HCT116 (cell line): ENCODE measurements around the gene ENKD1. TPM values are rescaled to one million over a fixed set of nuclear protein-coding genes. Genes with fewer than 3 reads are reported as not detected.

ENCODE experiments used
- ATAC-seq: fragments of 200-7000 bp; cut with Tn5 transposase; 2 replicates; pipeline ENCODE4 v1.9.1; 2020; ENCODE audit warnings: mild to moderate bottlenecking, moderate library complexity
- BruUV-seq: library from RNA; stranded (reverse); fragments of 400-500 nt; replicated peaks from 2 replicates; lab custom pipeline; 2021; lab: Mats Ljungman, UMichigan
- CTCF ChIA-PET: fragments of 300-600 bp; sonication (Branson Sonifier 250); formaldehyde crosslinking; loops from one replicate; lab custom pipeline; 2021; ENCODE audit warnings: antibody characterized with exemption; lab: Charles Lee
- POLR2A ChIA-PET: fragments of 300-600, 350-600 bp; sonication (Branson Sonifier 250); formaldehyde crosslinking; loops from one replicate; lab custom pipeline; 2021; ENCODE audit warnings: antibody characterized with exemption; lab: Charles Lee
- RAD21 ChIA-PET, 2 experiments: fragments of 300-600 bp; sonication (Branson Sonifier 250); formaldehyde crosslinking; loops; one replicate each; lab custom pipeline; 2023; ENCODE audit warnings: low total read pairs in 2 of 2; ENCODE audit not compliant: uncharacterized antibody in 2 of 2, unreplicated experiment in 2 of 2, low non-redundant PET in 1 of 2; lab: Charles Lee
- DNase-seq: peaks from one replicate; pipeline ENCODE4 v3.0.0-alpha.2; 2010; ENCODE audit warnings: low read depth, low spot score
- H2AFZ ChIP-seq: fragments of 200-600 bp; shearing (Covaris generic), sonication (generic); 2 replicates; pipeline ENCODE4 v1.6.1; 2017; ENCODE audit warnings: low read depth, mixed run types, mixed read lengths, antibody characterized with exemption, low read length; ENCODE audit not compliant: poor library complexity, severe bottlenecking
- H3K27ac ChIP-seq: 2 replicates; pipeline ENCODE4 v1.5.1; 2012; ENCODE audit warnings: low read depth, low read length
- H3K27me3 ChIP-seq: fragments of 200-600 bp; sonication (generic); 2 replicates; pipeline ENCODE4 v1.6.1; 2016; ENCODE audit warnings: mixed run types, low read length, mixed read lengths; ENCODE audit not compliant: insufficient read depth
- H3K36me3 ChIP-seq, 2 experiments: fragments of 200-500 bp in 1 of 2; fragments of 200-600 bp in 1 of 2; sonication (Bioruptor generic) in 1 of 2; sonication (generic) in 1 of 2; 2 replicates each; pipeline versions ENCODE4 v1.5.1 to v1.6.1; 2014 to 2016; ENCODE audit warnings: low read length in 2 of 2, inconsistent platforms in 1 of 2, mixed read lengths in 1 of 2, mixed run types in 1 of 2; ENCODE audit not compliant: insufficient read depth in 2 of 2, control insufficient read depth in 1 of 2
- H3K4me1 ChIP-seq, 2 experiments: fragments of 200-600 bp in 1 of 2; sonication (generic) in 1 of 2; 2 replicates each; pipeline versions ENCODE4 v1.5.1 to v1.6.1; 2012 to 2017; ENCODE audit warnings: low read length in 2 of 2, inconsistent platforms in 1 of 2, mild to moderate bottlenecking in 1 of 2, mixed read lengths in 1 of 2, mixed run types in 1 of 2, moderate library complexity in 1 of 2; ENCODE audit not compliant: insufficient read depth in 2 of 2, control insufficient read depth in 1 of 2
- H3K4me2 ChIP-seq: fragments of 200-600 bp; sonication (generic); 2 replicates; pipeline ENCODE4 v1.6.1; 2017; ENCODE audit warnings: mixed run types, low read length, mixed read lengths
- H3K4me3 ChIP-seq, 2 experiments: fragments of 200-600 bp in 1 of 2; sonication (generic) in 1 of 2; replicated peaks in 1 of 2; 2 replicates each; pipeline ENCODE4 v1.5.1; 2011 to 2016; ENCODE audit warnings: low read length in 2 of 2, control low read depth in 1 of 2, low read depth in 1 of 2, mild to moderate bottlenecking in 1 of 2, mixed read lengths in 1 of 2, mixed run types in 1 of 2
- H3K79me2 ChIP-seq: fragments of 200-600 bp; sonication (generic); 2 replicates; pipeline ENCODE4 v1.6.1; 2017; ENCODE audit warnings: mild to moderate bottlenecking, mixed run types, low read length, moderate library complexity, mixed read lengths; ENCODE audit not compliant: insufficient read depth
- H3K9ac ChIP-seq: fragments of 200-600 bp; sonication (generic); 2 replicates; pipeline ENCODE4 v1.6.1; 2016; ENCODE audit warnings: low read length, mixed read lengths
- H3K9me2 ChIP-seq: fragments of 200-600 bp; sonication (generic), shearing (Covaris generic); 2 replicates; pipeline ENCODE4 v1.6.1; 2017; ENCODE audit warnings: mixed run types, mild to moderate bottlenecking, moderate library complexity; ENCODE audit not compliant: insufficient read depth
- H3K9me3 ChIP-seq, 2 experiments: fragments of 200-500 bp in 1 of 2; fragments of 200-600 bp in 1 of 2; sonication (Bioruptor generic) in 1 of 2; sonication (generic) in 1 of 2; 2 replicates each; pipeline ENCODE4 v1.6.1; 2014 to 2017; ENCODE audit warnings: low read length in 2 of 2, mixed read lengths in 2 of 2, inconsistent platforms in 1 of 2, low read depth in 1 of 2, mild to moderate bottlenecking in 1 of 2, mixed run types in 1 of 2, moderate library complexity in 1 of 2; ENCODE audit not compliant: control insufficient read depth in 1 of 2, insufficient read depth in 1 of 2
- H4K20me1 ChIP-seq: fragments of 200-600 bp; sonication (generic), shearing (Covaris generic); 2 replicates; pipeline ENCODE4 v1.6.1; 2017; ENCODE audit warnings: mixed run types, mild to moderate bottlenecking, moderate library complexity; ENCODE audit not compliant: insufficient read depth
- ATF3 ChIP-seq: IDR thresholded peaks from 2 replicates; pipeline ENCODE4 v1.6.1; 2012
- CBX3 ChIP-seq: IDR thresholded peaks from 2 replicates; pipeline ENCODE4 v1.6.1; 2012; ENCODE audit warnings: low read depth
- CEBPB ChIP-seq: IDR thresholded peaks from 2 replicates; pipeline ENCODE4 v1.6.1; 2012; ENCODE audit warnings: low read depth
- EGR1 ChIP-seq: IDR thresholded peaks from 2 replicates; pipeline ENCODE4 v1.6.1; 2012; ENCODE audit warnings: low read depth
- EZH2phosphoT487 ChIP-seq: fragments of 200-600 bp; IDR thresholded peaks from 2 replicates; pipeline ENCODE4 v1.6.1; 2018; ENCODE audit warnings: antibody characterized with exemption, borderline replicate concordance
- JUND ChIP-seq: IDR thresholded peaks from 2 replicates; pipeline ENCODE4 v1.6.1; 2012
- RAD21 ChIP-seq: IDR thresholded peaks from 2 replicates; pipeline ENCODE4 v1.6.1; 2012; ENCODE audit warnings: low read depth, mild to moderate bottlenecking
- REST ChIP-seq: IDR thresholded peaks from 2 replicates; pipeline ENCODE4 v1.6.1; 2012; ENCODE audit warnings: low read depth
- SIN3A ChIP-seq: IDR thresholded peaks from 2 replicates; pipeline ENCODE4 v1.6.1; 2012; ENCODE audit warnings: low read depth
- SP1 ChIP-seq: IDR thresholded peaks from 2 replicates; pipeline ENCODE4 v1.6.1; 2012; ENCODE audit warnings: low read depth
- TCF7L2 ChIP-seq: IDR thresholded peaks from 2 replicates; pipeline ENCODE4 v1.7.0; 2011; ENCODE audit warnings: borderline replicate concordance, inconsistent platforms; ENCODE audit not compliant: insufficient read depth, insufficient read length; ENCODE audit errors: extremely low read depth
- intact Hi-C: fragments of 100-400 bp; cut with micrococcal nuclease; formaldehyde crosslinking; loops from 2 replicates; pipeline ENCODE4 v1.10.0; 2022
- total RNA-seq: library from RNA; stranded (reverse); gene quantifications from one replicate; pipeline ENCODE4 v1.2.1, GENCODE V29; 2021; ENCODE audit not compliant: unreplicated experiment

ENKD1 gene
- total RNA-seq, 1 experiment from 2014 or later, result 16.8 TPM

- DNase-seq (no peak), ATAC-seq (no peak)
- H3K79me2 ChIP-seq, result no peaks in the 10 kb centered on the region
- no peak overlapping the region for H3K9ac ChIP-seq
- H3K27ac ChIP-seq, result no peak overlapping the region
- no peaks in the 10 kb centered on the region for H3K9me3 ChIP-seq
- POLR2A ChIA-PET, result no interaction called here
- no peak overlapping the region for H3K4me2 ChIP-seq
- H3K9me2 ChIP-seq, result no peaks in the 10 kb centered on the region
- peaks cover 0 to 5% of the 10 kb centered on the region in 2 experiments; a peak in 2 of 4 replicates for H3K4me1 ChIP-seq
- CTCF ChIA-PET, result interaction anchor here (1.2 to 5.0 kb wide), 7 partner anchors 10 to 262 kb away, joined by 3 to 21 read pairs (median 7); no protein-coding TSS in a partner anchor
- H4K20me1 ChIP-seq, result no peaks in the 10 kb centered on the region
- BruUV-seq, result no TSS peak
- RAD21 ChIA-PET, result no interaction called here
- H3K27me3 ChIP-seq, result no peaks in the 10 kb centered on the region
- intact Hi-C loops, result loop anchor here (2.0 to 5.0 kb wide), 3 partner anchors 133 to 368 kb away; partner anchors contain the start of genes RANBP10 and TSNAXIP1
- no peak overlapping the region for H2AFZ ChIP-seq
- no peak for TF ChIP-seq EZH2phosphoT487
- no peak for TF ChIP-seq EGR1
- TF ChIP-seq SIN3A, result no peak
- no peak for TF ChIP-seq JUND
- TF ChIP-seq RAD21, result no peak
- no peak for TF ChIP-seq REST
- TF ChIP-seq TCF7L2, result no peak
- no peak for TF ChIP-seq CBX3
- TF ChIP-seq SP1, result no peak
- TF ChIP-seq CEBPB, result no peak
- no peak for TF ChIP-seq ATF3
- no peaks in the 10 kb centered on the region for H3K36me3 ChIP-seq
- no peak overlapping the region for H3K4me3 ChIP-seq
These were observed 7.4 kb upstream of the ENKD1 start for GRCh38 chr16:67673712-67674580.
